Ramos (cell line): Measurements from ENCODE around the gene MYO1D.
"Not testable (repeated sequence)": the region's sequence is repeated elsewhere in the genome, so short reads cannot be mapped to it uniquely, and the experiment has no call there.

Source experiments
- in situ Hi-C: fragments of 300-500 bp; cut with MboI; formaldehyde crosslinking; loops from one replicate; pipeline ENCODE4 v1.14.3; 2022; ENCODE audit warnings: low sequenced_read_pairs; ENCODE audit not compliant: unreplicated experiment

The MYO1D gene

GRCh38 chr17:32746698-32747097, 130.2 kb downstream of the MYO1D start:
- in situ Hi-C loops = no loop called here

DNA sequence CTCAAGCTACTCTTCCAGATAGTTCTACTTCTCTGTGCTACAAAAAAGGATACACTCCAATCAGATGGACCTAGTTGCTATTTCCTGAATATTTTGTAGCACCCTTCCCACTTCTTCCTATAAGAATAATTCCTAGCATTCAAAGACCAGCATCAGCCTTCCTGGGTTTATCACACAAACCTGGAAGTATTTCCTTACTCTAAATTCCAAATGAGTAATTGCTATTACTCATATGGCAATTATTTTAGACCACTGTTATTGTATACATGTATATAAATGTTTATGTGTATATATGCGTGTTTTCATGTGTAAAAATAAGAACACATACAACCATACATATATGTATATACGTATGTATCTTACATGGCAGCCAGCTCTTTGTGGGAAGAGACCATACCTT, 130.6 kb downstream of the MYO1D start:
- in situ Hi-C loops = no loop called here

- in situ Hi-C loops = no loop called here
Observed at GRCh38 chr17:32742681-32743538, 134.0 kb downstream of the MYO1D start.

GRCh38 chr17:32741381-32741780, 135.5 kb downstream of the MYO1D start:
- in situ Hi-C loops = no loop called here

GRCh38 chr17:32739722-32740121, 137.2 kb downstream of the MYO1D start:
- in situ Hi-C loops = no loop called here

- in situ Hi-C loops = not testable (repeated sequence)
Observed at GRCh38 chr17:32739151-32739550, 137.8 kb downstream of the MYO1D start.

DNA sequence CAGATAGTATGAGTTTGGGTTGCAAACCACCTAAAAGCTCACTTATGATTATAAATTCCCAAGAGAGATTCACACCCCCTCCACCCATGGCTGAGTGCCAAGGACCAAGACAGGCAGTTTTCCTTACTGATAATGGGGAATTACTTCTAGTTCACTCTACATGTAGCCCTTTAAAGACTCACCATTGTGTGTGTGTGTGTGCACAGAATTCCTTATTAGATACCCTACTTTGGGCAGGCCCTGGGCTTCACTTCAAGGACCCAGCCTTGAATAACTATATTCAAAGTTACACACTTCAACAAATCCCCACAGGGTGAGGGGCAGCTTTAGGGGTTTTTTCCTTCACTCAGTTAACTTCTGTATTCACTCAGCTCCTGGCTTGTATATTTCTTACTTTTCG, 143.5 kb downstream of the MYO1D start:
- in situ Hi-C loops = no loop called here

DNA sequence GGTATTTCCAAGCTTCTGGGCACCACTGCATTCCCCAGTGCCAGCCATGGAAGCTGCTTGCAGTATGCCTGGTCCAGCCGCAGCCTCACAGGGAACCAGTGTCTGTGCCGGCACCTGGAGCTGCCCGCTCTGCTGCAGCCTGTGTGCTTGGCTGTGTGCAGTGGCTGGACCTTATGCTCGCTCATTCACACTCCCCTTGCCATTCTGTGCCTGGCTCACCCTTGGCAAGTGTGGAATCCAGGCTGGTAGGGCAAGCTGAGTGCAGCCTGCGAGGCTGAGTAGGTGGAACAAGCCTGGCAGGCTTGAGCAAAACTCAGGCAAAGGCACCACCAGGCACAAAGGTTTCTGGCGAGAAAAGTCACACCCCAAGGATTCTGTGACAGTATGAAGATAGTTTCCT, 144.0 kb downstream of the MYO1D start:
- in situ Hi-C loops = no loop called here

DNA sequence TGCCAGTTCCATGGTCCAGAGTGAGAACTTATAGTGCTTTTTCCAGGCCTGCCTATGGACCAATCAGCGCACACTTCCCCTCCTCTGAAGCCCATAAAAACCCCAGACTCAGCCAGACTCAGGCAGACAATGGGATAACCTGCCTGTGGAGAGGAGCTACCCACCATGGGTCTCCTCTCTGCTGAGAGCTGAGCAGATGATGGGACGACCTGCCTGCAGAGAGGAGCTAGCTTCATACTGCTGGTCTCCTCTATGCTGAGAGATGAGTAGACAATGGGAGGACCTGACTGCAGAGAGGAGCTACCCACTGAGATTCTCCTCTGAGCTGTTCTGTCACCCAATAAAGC, 144.7 kb downstream of the MYO1D start:
- in situ Hi-C loops = no loop called here

GRCh38 chr17:32731556-32732295, 145.2 kb downstream of the MYO1D start:
- in situ Hi-C loops = no loop called here

- in situ Hi-C loops = no loop called here
Observed at GRCh38 chr17:32727681-32728080, 149.2 kb downstream of the MYO1D start.

DNA sequence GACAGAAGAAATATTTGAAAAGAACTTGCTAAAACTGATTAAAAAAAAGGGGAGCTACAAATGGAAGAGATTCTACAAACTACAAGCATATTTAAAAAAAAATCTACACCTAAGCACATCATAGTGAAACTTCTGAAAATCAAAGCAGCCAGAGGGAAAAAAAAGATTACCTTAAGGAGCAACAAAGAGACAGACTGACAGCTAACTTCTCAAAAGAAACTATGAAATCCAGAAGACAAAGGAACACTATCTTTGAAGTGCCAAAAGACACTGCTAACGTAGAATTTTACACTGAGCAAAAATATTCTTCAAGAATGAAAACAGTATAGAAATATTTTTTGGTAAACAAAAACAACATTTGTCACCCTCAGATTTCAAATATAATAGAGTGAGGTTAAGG, 151.2 kb downstream of the MYO1D start:
- in situ Hi-C loops = no loop called here

GRCh38 chr17:32723310-32723955, 153.5 kb downstream of the MYO1D start:
- in situ Hi-C loops = no loop called here

DNA sequence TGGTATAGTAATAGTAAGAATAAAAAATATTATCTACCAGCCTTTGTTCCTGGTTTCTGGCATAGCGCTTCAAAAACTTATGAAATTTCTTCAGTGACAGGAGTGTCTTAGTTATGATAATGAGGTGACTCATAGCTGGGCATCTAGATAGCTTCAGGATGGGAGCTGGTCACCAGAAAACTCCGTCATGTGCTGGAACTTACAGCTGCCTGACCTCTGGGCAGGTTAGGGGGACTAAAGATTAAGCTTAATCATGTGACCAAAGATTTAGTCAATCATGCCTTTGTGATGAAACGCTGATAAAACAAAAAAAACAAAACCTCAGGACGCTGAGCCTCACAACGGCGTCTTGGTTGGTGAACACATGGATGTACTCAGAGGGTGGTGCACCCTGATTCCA, 154.2 kb downstream of the MYO1D start:
- in situ Hi-C loops = no loop called here

DNA sequence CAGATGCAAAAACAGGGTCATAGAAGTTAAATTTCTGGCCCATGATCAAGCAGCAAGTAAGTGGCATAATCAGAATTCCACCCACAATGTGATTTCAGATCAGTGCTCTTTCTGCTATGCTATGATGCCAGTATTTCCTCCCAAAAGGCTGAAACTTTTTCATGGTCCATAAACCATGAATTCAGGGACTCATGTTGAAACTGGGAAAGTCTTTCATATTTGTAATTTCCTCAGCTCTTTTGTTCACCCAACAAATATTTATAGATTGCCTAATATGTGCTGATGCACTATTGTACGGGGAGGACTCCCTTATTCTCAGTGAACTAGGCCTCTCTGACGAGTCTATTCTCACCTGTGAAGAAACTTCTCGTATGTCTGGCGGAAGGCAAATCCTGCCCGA, 156.3 kb downstream of the MYO1D start:
- in situ Hi-C loops = no loop called here

GRCh38 chr17:32719689-32720088, 157.2 kb downstream of the MYO1D start:
- in situ Hi-C loops = no loop called here

DNA sequence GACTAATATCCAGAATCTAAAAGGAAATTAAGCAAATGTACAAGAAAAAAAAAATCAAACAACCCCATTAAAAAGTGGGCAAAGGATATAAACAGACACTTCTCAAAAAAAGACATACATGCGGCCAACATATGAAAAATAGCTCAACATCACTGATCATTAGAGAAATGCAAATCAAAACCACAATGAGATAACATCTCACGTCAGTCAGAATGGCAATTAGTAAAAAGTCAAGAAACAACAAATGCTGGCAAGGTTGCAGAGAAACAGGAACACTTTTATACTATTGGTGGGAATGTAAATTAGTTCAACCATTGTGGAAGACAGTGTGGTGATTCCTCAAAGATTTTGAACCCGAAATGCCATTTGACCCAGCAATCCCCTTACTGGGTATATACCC, 162.0 kb downstream of the MYO1D start:
- in situ Hi-C loops = not testable (repeated sequence)

DNA sequence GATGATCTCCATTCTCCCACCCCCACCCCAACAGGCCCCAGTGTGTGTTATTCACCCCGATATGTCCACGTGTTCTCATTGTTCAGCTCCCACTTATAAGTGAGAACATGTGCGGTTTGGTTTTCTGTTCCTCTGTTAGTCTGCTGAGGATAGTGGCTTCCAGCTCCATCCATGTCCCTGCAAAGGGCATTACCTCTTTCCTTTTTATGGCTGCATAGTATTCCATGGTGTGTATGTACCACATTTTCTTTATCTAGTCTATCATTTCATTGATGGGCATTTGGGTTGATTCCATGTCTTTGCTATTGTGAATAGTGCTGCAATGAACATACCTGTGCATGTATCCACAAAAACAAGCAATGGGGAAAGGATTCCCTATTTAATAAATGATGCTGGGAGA, 162.7 kb downstream of the MYO1D start:
- in situ Hi-C loops = not testable (repeated sequence)

- in situ Hi-C loops = no loop called here
Observed at GRCh38 chr17:32713081-32713480, 163.8 kb downstream of the MYO1D start.

GRCh38 chr17:32709562-32709961, 167.4 kb downstream of the MYO1D start:
- in situ Hi-C loops = no loop called here

DNA sequence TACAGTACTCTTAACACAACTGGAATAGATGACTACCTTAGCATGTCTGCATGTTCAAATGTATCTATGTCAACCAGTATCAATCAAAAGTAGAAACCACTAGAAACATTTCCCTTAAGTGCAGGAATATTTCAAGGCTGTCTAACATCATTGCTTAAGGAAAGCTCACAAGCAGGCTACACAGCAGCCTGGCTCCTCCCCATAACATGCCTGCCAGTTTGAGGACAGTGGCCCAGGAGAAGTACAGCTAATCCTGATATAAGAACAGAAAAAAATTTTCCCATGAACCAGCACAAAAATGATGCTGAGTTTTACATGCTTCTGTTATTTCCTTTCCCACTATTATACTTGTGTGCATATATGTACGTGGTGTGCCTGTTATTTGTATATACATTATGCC, 175.1 kb downstream of the MYO1D start:
- in situ Hi-C loops = no loop called here
